ENCODE measurements around the gene ZNF100.
A peak's percentile ranks its signal among the peaks of the same experiment; 100 is the strongest.
"Not testable (repeated sequence)": the region's sequence is repeated elsewhere in the genome, so short reads cannot be mapped to it uniquely, and the experiment has no call there.

Gene ZNF100

DNA sequence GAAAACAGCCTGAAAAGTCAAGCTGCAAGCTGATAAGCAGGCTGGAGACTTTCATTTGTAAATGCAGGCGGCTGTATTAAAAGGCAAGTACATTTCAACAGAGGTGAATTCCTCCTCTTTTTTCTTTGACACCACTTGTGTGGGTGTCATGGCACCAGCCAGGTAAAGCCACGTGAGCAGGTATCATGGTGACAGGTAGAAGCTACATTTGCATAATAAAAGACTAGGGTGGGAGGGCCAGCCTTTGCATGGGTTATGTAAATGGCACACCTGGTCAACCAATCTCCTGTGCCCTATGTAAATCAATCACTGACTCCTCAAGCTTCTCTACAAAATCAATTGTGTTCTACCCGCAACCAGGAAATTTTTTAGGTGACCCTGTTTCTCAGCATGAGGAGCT is 68.2 kb downstream of the ZNF100 start:
- no peak for DNase-seq

- DNase-seq = peak in 1 of 14 donors; percentile 14
These were observed 69.2 kb downstream of the ZNF100 start for GRCh38 chr19:21698215-21698614.

GRCh38 chr19:21697698-21698097 is 69.7 kb downstream of the ZNF100 start:
- DNase-seq = no peak

GRCh38 chr19:21694171-21694906 is 73.0 kb downstream of the ZNF100 start:
- DNase-seq = no peak

- DNase-seq = no peak
These were observed 74.0 kb downstream of the ZNF100 start for GRCh38 chr19:21693399-21693798.

GRCh38 chr19:21691661-21692060 is 75.7 kb downstream of the ZNF100 start:
- no peak for DNase-seq

- no peak for DNase-seq
These were observed 78.9 kb downstream of the ZNF100 start for GRCh38 chr19:21688464-21688863.

GRCh38 chr19:21680671-21681070 is 86.7 kb downstream of the ZNF100 start:
- DNase-seq = no peak

- DNase-seq = no peak
These were observed 87.4 kb downstream of the ZNF100 start for GRCh38 chr19:21680026-21680425.

- peak in 1 of 14 donors; percentile 27 for DNase-seq
These were observed 89.5 kb downstream of the ZNF100 start for GRCh38 chr19:21677696-21678418.

DNA sequence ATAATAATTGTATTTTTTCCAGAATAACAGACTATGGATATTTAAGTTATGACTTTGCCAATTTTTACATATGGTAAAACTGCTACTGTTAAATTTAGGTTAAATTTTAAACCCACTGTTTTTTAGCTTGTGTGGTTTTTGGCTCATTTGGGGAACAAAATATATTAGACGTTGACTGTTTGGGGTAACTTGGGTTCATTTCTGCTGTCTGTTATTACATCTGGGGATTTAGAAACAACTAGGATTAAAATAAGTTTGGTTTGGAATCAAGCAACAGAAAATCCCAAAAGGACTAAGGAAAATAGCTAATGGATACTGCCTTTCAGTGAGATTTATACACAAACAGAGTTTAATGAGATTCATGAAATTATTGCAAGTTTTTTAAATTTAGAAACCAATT is 92.9 kb downstream of the ZNF100 start:
- no peak for DNase-seq

DNA sequence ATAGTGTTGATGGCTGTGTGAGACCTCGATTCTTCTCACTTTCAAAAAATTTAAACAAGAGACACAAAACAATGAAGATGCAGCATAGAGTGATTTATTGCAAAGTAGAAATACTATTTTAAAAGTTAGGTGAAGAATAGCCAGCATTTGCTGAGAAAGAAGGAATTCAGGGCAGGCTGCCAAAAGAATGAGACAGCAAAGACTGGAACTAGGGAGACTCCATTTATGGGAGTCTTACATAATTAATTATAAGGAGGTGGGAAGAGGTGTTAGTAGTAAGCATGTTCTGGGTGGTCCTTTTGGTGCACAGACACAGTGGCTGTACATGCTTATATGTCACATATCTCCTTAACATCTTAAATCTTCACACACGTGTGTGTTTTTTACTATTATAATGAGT is 93.9 kb downstream of the ZNF100 start:
- DNase-seq = not testable (repeated sequence)
